ENCODE results near the gene CCDC71.

CCDC71 gene

DNA sequence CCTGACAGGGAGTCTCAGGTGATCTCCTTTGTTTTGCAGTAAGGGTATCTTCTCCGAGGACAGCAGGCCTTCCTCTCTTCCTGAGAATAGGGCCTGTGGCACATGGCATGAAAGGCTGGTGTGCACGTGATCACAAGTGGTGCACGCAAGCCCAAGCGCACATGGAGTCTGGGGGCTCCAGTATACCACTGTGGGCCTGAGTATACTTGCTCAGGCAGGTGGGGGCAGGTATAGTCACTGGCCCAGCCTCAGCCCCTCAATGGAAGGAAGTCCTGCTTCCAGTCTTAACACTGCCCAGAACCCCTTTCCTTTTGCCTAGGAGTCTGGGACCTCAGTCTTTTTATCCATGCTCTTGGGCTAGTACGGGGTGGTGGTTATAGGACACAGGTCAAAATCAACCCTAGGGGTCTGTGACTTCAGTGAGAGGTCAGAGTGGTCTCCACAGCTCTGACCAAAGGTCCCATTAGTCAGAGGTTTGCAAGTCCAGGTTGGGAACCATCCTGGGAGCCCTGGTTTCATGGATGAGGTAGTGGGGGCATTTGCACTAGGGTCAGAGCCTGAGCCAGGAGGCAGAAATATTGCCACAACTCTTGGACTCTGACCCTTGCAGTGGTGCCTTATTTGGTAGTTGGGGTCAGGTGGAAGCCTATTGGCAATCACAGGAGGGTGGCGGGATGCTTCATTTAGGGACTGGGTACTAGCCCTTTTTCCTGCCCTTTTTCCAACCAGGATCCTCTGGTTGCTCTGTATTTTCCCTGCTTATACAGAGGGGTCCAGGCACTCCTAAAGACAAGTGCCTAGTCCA, 823 bp upstream of the CCDC71 start:
- no peak for DNase-seq

DNA sequence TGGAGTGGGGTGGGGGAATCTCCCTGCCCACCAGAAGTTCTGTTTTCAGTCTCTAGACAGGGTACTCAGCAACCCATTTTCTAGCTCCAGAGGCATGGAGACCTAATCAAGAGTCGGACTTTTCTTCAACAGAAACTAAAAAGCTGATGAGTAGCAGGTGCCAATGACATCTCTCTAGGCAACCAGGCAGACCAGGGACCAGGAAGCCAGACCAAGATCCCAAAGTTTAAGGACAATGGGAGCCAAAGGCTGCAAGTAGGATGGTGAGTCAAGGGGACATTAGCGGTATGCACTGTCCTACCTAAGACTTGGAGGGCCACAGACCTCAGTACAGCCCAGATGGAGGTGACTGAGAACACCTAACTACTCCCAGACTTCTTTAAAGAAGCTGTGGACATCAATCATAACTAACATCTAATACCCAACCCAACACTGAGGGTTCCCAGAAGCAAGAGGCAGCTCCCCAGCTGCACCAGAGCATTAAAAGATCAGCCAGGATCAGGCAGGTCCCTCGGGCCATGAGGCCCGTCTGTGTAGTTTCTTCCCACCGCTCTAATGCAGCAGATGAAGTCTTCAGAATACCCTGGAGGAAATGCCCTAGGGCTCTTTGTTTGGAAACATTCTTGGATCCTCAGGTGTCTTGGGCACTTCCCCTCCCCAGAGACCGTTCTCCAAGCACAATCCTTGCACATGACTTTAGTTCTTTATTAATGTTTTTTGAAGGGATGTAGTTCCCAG, 979 bp downstream of the CCDC71 start:
- no peak for DNase-seq

GRCh38 chr3:49163609-49164008, 2.5 kb downstream of the CCDC71 start:
- DNase-seq: no peak

- no peak for DNase-seq
These were observed 3.2 kb downstream of the CCDC71 start for GRCh38 chr3:49162751-49163419.

- DNase-seq: no peak
These were observed 4.2 kb downstream of the CCDC71 start for GRCh38 chr3:49161808-49162530.

GRCh38 chr3:49161197-49161596, 4.9 kb downstream of the CCDC71 start:
- DNase-seq: no peak

DNA sequence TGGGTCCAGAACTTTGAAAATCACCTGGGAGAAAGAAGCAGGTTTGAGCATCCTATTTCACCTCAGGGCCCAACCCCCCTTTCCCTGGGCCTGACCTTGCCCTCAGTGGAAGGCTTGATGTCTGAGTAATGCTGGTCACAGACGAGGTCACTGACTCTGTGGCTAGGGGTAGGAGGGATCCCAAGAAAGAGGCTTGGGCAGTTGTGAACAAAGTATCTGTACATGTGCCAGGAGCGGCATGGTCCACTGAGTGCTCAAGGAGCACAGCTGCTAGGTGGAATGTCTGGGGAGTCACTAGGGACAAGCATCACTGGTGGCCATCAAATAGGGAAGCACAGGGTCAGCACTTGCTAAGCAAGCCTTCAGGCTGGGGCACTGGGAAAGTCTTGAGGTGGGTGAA, 7.3 kb downstream of the CCDC71 start:
- DNase-seq: no peak

GRCh38 chr3:49158103-49158709, 7.9 kb downstream of the CCDC71 start:
- DNase-seq: no peak

GRCh38 chr3:49157289-49157688, 8.8 kb downstream of the CCDC71 start:
- DNase-seq: no peak

DNA sequence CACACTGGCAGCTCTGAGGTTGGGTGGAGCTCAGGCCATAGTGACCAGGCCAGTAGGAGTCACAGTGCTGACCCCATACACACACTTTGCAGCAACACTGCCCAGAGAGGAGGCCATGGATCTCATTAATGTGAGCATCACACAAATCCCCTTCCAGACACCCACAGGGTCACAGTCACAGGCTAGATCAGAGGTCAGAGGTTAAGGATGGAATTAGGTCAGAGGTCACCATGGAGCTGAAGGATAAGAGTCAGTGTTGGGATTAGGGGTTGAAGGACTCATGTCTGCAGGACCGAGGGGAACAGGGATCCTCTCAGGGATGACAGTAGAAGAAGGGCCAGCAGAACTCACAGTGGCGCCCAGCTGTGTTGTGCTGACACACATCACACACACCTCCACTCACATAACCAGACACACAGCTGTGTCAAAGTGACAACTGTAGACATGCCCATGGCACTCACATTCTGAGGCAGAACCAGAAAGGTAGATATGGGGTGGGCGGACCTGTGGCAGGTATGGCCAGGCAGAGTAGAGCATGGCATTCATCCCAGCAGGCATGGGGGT, 12.7 kb downstream of the CCDC71 start:
- DNase-seq: no peak

DNA sequence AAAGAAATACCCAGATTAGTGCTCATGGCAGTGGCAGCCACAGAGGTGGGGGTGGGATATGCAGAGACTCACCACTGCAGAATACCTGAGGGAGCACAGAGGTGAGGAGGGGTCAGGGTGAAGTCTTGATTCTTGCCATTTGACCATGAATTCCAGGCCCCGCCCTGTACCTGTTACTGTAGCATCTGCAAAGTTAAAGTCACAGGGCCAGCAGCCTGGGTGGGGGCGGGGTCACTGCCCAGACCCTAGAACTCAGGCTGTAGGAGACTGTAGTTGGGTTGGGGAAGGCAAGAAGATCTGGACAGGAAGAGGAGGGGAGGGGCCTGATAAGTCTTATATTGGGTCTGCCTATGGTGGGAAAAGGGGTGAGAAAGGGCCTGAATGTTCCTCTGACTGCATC, 14.5 kb downstream of the CCDC71 start:
- no peak for DNase-seq

DNA sequence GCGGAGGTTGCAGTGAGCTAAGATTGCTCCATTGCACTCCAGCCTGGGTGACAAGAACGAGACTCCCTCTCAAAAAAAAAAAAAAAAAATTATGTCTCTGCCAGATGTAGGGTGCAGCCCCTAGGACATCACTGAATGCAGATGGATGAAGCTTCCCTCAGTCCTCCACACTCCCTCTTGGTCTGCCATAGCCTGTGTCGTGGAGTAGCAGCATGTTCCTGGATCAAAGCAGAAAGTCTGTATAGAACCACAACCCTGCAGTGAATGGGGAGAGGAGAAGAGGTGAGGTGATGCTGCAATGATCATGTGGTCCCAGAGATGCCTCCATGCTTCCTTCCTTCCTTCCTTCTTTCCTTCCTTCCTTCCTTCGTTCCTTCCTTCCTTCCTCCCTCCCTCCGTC, 18.0 kb downstream of the CCDC71 start:
- DNase-seq: no peak

DNA sequence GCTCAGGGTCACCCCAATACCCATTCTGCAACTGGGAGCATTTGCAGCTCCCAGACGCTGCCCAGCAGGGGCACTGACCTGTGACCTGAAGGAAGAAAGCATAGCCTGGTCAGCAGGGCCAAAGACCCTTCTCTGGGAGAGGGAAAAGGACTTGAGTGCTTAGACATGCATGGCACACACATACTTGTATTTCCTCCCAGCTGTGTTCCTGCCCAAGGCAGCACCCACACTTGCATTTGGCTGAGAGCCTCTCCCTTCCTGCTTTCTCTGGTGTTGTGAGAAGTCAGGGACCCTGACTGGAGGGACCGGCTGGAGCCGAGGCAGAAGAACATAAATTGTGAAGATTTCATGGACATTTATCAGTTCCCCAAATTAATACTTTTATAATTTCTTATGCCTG, 26.1 kb downstream of the CCDC71 start:
- DNase-seq: no peak

DNA sequence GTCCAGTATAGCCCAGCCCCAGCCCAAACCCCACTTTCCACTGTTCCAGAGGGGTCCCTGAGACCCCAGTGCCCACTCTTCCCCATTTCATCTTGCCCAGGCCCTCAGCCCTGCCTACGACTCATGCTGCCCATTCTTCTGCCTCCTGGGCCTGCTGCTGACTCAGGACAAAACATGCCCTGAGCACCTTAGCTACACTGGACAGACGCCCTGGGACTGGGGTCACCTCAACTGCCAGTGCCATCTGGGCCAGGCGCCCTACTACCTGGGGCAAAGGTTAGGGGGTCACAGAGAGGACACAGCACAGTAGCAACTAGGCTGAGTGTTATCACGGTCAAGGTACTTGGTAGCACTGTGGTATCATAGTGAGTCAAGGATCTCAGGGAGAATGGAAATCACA, 30.6 kb downstream of the CCDC71 start:
- no peak for DNase-seq

GRCh38 chr3:49134471-49135265, 31.5 kb downstream of the CCDC71 start:
- no peak for DNase-seq

DNA sequence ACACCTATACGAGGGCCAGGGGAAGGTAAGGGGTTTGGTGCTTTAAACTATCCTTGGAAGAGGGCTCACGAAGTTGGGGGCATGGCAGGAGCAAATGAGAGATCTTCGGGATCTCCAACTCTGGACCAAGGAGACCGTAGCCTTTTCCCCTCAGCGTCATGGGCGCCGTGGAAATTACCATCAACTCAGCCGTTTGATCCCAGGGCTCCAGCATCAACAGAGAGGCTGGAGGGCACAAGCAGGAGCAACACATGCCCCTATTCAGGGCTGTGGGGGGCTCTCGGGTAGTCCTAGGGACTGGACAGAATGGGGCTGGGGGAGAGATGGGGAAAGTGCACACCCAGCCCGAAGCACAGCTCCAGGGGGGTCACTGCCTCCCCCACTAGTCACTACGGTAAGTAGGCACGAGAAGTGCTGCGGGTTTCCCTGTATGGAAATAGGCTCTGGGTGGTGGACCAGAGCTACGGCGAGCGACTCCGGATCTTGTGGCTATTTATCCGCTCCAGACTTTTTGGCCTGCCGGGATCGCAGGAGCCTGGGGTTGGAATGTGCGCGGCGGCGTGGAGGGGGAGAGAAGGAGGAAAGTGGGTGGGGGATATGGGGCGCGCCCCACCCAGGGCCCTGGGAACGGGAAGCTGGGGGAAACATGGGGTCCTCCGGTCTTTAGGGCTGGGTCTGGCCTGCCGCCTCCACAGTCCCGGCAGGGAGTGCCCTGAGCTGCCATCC, 32.7 kb downstream of the CCDC71 start:
- peak; percentile 17 for DNase-seq

DNA sequence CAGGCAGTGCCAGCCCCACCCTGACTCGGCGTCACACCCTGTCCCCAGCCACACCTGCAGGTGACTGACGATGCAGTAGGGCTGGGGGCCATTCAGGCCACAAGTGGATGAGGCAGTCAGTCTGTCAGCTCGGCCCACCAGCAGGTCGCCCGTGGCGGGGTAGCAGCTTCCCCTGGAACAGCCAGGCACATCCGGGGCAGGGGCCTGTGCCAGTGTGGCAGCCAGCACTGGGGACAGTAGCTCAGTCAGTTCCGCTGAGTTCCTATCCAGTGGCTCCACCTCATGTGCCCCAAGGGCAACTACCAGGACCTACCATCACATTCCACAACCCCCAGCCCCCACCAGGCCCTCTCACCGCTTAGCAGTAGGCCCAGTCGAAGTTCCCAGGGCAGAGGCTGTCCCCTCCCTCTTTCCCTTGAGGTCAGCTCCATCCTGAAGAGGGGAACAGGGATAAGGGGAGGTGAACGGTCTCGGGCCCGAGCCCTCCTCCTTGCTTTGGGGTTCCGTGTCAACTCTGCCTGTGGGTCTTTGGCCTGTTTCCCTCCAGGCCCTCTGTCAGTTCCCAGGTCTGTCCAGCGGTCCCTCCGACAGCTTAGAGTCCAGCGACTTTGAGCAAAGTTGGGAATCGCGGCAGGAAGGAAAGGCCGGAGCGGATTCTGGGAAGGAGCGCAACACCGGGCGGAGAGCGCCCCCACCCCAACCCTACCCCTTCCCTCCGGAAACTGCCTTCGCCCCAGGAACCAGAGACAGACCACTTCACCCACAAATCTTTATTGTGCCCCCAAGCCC, 33.5 kb downstream of the CCDC71 start, which contains the start of gene LAMB2:
LAMB2 (minus strand) TSS at position 614 of the 789 bp plus-strand sequence; CDS start at position 431, 183 bp downstream.
- no peak for DNase-seq

- DNase-seq: no peak
These were observed 34.1 kb downstream of the CCDC71 start for GRCh38 chr3:49132073-49132436.

GRCh38 chr3:49131576-49131975, 34.6 kb downstream of the CCDC71 start:
- DNase-seq: no peak

DNA sequence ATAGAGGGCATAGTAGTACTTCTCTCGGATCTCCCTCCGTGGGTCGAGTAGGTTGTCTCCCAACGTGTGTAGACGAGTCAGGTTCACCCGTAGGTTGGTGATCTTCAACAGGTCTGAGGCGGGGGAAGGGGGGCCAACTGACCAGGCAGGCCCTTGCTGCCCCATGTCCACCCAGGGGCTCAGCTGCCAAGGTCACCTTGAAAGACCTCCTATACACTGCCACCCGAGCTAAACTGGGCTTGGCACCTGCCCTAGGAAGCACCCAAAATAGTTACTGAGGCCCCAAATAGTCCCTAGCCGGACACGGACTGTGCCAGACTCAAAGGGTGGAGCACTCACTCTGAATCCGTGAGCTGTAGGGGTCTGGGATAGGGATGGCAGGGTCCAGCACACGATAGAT, 35.1 kb downstream of the CCDC71 start:
- no peak for DNase-seq

Data from DMS79 (cell line).